ENCODE measurements around the gene TSPAN18. TPM values are rescaled to one million over a fixed set of nuclear protein-coding genes. Genes with fewer than 3 reads are reported as not detected.

TSPAN18 gene
- total and polyA plus RNA-seq, 11 donors, result 40.0 to 151 (median 74.9) TPM

DNA sequence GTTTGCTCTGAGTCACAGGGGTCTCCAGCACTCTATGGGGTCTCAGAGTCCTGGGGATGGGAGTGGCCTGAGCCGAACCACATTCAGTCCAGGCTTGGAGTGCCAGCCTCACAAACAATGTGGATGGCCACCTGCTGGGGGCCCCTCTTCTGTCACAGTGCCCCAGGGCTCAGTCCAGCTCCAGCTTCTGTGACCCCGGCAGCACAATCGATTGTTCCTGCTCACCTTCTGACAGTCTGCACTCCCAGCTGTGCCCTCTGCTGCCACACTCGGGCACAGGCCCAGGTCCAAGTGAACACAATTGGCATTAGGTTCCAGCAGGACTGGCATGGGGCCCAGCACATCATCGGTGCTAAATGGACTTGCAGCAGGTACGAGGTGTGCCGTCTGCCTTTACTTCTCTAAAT, 139.1 kb downstream of the TSPAN18 start:
- Histone ChIP-seq H3K4me1 (peaks cover 0 to 54% (median 20%) of the 10 kb centered on the region in 12 donors), H3K4me3 (no peak overlapping the region), H3K36me3 (peaks cover 0 to 3% (median 0%) of the 10 kb centered on the region in 9 donors), H3K27ac (peak overlapping the region in 9 of 12 donors; percentile 41 to 79 (median 60)), H3K9me3 (peaks cover 0 to under 1% (median 0%) of the 10 kb centered on the region in 12 donors), H3K27me3 (no peaks in the 10 kb centered on the region)
- no peak for TF ChIP-seq POLR2A (IDR thresholded peaks at IDR 0.05)
- TF ChIP-seq, protein P1, sequence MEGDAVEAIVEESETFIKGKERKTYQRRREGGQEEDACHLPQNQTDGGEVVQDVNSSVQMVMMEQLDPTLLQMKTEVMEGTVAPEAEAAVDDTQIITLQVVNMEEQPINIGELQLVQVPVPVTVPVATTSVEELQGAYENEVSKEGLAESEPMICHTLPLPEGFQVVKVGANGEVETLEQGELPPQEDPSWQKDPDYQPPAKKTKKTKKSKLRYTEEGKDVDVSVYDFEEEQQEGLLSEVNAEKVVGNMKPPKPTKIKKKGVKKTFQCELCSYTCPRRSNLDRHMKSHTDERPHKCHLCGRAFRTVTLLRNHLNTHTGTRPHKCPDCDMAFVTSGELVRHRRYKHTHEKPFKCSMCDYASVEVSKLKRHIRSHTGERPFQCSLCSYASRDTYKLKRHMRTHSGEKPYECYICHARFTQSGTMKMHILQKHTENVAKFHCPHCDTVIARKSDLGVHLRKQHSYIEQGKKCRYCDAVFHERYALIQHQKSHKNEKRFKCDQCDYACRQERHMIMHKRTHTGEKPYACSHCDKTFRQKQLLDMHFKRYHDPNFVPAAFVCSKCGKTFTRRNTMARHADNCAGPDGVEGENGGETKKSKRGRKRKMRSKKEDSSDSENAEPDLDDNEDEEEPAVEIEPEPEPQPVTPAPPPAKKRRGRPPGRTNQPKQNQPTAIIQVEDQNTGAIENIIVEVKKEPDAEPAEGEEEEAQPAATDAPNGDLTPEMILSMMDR (IDR thresholded peaks at IDR 0.05), result peak in 4 of 12 donors; percentile 12 to 40 (median 23)
- intact Hi-C loops (cut with DNase I), result loop anchor here in 3 of 10 donors (5.0 to 10.0 kb wide), 5 partner anchors 81 to 141 kb away; partner anchors contain the start of gene TSPAN18 (in 2 of the 3)
- ATAC-seq, result peak; percentile 29 to 62 (median 52)
- DNase-seq, result peak; percentile 67 to 81 (median 78)
- 36 to 54% (median 46%) methylated on average over 6 to 7 of the region's 7 CpGs for WGBS, 4 donors

DNA sequence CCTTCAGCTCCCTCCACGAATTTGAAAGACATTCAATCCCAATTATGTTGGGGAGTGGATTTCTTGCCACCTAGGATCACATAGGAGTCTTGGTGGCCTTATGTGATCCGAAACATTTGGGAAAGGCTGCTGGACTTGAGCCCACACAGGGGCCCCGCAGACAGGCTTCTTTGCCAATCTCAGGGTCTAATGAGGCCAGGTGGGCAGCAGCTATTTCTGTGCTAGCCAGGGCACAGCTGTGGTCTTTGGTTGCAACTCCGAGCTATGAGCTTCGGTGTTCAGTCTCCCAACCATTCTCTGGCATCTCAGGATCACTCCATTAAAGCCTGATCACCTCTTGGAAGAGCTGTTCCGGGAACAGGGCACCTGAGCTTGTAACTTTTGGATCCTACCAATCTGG, 139.5 kb downstream of the TSPAN18 start:
- ATAC-seq, result no peak
- Histone ChIP-seq H3K4me3 (no peak overlapping the region), H3K27me3 (no peaks in the 10 kb centered on the region), H3K9me3 (peaks cover 0 to 5% (median 0%) of the 10 kb centered on the region in 12 donors), H3K4me1 (peaks cover 0 to 54% (median 20%) of the 10 kb centered on the region in 12 donors), H3K36me3 (peaks cover 0 to 5% (median 0%) of the 10 kb centered on the region in 9 donors), H3K27ac (peak overlapping the region in 7 of 12 donors; percentile 41 to 79 (median 60))
- 65 to 73% (median 69%) methylated on average over 6 of the region's 6 CpGs for WGBS, 4 donors
- no peak for DNase-seq
- TF ChIP-seq, protein P1 (IDR thresholded peaks at IDR 0.05), result no peak
- no peak for TF ChIP-seq POLR2A (IDR thresholded peaks at IDR 0.05)
- intact Hi-C loops (cut with DNase I), result loop anchor here in 3 of 10 donors (5.0 to 10.0 kb wide), 5 partner anchors 81 to 141 kb away; partner anchors contain the start of gene TSPAN18 (in 2 of the 3)

DNA sequence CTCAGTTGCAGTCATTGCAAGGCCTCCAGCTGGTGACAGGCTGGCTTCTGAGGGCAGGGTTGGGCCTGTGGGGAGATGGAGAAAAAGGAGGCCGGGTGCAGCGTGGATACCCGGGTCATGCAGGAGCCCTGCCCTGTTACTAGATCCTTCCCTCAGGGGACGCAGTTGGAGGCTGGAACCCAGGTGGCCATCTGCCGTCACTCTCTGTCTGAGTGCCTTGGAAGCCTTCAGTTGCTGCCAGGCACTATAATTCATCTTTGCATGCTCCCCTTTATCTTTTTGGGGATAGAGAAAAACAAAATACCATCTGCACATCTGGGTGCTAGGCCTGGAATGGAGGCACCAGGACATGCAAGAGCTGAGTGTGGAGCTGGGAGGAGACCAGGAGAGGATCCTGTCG, 141.3 kb downstream of the TSPAN18 start:
- TF ChIP-seq POLR2A (IDR thresholded peaks at IDR 0.05), result no peak
- TF ChIP-seq, protein P1 (IDR thresholded peaks at IDR 0.05), result no peak
- no peak overlapping the region for H3K4me3 ChIP-seq
- H3K36me3 ChIP-seq, result peaks cover 0 to 13% (median 0%) of the 10 kb centered on the region in 9 donors
- DNase-seq, result no peak
- WGBS, 4 donors, result 83 to 94% (median 93%) methylated on average over 5 to 6 of the region's 6 CpGs
- intact Hi-C loops (cut with DNase I), result loop anchor here in 3 of 10 donors (2.0 to 10.0 kb wide), 6 partner anchors 23 to 143 kb away; partner anchors contain the start of gene TSPAN18 (in 2 of the 3)
- peaks cover 0 to 39% (median 10%) of the 10 kb centered on the region in 12 donors for H3K4me1 ChIP-seq
- peaks cover 0 to 7% (median 0%) of the 10 kb centered on the region in 12 donors for H3K9me3 ChIP-seq
- H3K27me3 ChIP-seq, result no peaks in the 10 kb centered on the region
- no peak for ATAC-seq
- H3K27ac ChIP-seq, result peak overlapping the region in 2 of 12 donors; percentile 2 to 64
